ENCODE results near the gene MYD88. TPM values are rescaled to one million over a fixed set of nuclear protein-coding genes. Genes with fewer than 3 reads are reported as not detected.

MYD88 gene
- total and polyA plus RNA-seq, 9 of the 15 experiments (the other 6 are each of a cell fraction or from before 2014, with no cell fraction given): 3.2 to 47.3 (median 27.6) TPM

DNA sequence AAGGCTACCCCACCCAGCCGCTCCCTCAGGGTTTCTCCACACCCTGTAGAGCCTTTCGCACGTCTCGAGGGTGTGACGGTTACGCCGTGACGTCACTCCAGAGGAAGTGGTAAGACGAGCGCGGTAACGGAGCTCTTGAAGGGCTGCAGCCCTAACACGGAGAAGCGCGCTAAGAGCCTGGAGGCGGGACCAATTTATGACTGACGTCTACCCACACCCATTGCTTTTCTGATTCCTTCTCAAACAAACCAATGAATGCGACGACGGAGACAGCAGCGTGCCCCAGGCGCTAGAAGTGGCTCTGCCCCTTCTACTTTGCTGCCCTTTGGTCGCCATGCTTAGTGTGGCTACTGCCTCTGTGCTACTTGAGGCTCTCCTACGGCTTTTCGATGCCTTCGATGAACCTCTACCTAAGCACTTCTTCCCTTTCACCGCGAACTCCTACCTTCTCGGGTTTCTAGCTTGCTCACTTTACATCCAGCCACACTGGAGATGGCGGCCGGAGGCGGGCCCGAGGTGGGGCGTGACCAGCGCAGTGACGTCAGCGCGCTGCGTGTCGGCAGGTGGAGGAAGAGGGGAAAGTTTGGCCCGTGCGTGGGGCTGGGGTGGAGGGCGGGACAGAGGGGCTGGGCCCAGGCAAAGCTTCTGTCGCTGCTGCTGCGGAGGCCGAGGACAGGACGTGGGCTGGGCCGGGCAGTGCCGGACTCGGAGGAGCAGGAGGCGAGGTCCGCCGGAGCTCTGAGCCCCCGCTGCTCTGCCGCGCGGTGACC lies 26.7 kb downstream of the MYD88 start, which contains the start of gene OXSR1 (continued):
- TF ChIP-seq NFE2 (IDR thresholded peaks at IDR 0.05; ENCODE audit: low read depth) (no peak), KAT8 (IDR thresholded peaks at IDR 0.05; ENCODE audit: low read depth) (no peak), PHB2 (IDR thresholded peaks at IDR 0.05; ENCODE audit: low read depth) (no peak), ZC3H11A (IDR thresholded peaks at IDR 0.05; ENCODE audit: low read depth, low read length) (no peak; the same call in 1 of the 2 replicates), KHSRP (IDR thresholded peaks at IDR 0.05) (peak; percentile 99), HNRNPL (IDR thresholded peaks at IDR 0.05; ENCODE audit: low read depth, low read length) (no peak), HMG20A (CRISPR knock-in tag; conservative IDR thresholded peaks at IDR 0.05) (no peak)
- TF ChIP-seq, protein P1, sequence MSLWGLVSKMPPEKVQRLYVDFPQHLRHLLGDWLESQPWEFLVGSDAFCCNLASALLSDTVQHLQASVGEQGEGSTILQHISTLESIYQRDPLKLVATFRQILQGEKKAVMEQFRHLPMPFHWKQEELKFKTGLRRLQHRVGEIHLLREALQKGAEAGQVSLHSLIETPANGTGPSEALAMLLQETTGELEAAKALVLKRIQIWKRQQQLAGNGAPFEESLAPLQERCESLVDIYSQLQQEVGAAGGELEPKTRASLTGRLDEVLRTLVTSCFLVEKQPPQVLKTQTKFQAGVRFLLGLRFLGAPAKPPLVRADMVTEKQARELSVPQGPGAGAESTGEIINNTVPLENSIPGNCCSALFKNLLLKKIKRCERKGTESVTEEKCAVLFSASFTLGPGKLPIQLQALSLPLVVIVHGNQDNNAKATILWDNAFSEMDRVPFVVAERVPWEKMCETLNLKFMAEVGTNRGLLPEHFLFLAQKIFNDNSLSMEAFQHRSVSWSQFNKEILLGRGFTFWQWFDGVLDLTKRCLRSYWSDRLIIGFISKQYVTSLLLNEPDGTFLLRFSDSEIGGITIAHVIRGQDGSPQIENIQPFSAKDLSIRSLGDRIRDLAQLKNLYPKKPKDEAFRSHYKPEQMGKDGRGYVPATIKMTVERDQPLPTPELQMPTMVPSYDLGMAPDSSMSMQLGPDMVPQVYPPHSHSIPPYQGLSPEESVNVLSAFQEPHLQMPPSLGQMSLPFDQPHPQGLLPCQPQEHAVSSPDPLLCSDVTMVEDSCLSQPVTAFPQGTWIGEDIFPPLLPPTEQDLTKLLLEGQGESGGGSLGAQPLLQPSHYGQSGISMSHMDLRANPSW (CRISPR knock-in tag; IDR thresholded peaks at IDR 0.05): peak; percentile 92
- TF ChIP-seq, protein P2, sequence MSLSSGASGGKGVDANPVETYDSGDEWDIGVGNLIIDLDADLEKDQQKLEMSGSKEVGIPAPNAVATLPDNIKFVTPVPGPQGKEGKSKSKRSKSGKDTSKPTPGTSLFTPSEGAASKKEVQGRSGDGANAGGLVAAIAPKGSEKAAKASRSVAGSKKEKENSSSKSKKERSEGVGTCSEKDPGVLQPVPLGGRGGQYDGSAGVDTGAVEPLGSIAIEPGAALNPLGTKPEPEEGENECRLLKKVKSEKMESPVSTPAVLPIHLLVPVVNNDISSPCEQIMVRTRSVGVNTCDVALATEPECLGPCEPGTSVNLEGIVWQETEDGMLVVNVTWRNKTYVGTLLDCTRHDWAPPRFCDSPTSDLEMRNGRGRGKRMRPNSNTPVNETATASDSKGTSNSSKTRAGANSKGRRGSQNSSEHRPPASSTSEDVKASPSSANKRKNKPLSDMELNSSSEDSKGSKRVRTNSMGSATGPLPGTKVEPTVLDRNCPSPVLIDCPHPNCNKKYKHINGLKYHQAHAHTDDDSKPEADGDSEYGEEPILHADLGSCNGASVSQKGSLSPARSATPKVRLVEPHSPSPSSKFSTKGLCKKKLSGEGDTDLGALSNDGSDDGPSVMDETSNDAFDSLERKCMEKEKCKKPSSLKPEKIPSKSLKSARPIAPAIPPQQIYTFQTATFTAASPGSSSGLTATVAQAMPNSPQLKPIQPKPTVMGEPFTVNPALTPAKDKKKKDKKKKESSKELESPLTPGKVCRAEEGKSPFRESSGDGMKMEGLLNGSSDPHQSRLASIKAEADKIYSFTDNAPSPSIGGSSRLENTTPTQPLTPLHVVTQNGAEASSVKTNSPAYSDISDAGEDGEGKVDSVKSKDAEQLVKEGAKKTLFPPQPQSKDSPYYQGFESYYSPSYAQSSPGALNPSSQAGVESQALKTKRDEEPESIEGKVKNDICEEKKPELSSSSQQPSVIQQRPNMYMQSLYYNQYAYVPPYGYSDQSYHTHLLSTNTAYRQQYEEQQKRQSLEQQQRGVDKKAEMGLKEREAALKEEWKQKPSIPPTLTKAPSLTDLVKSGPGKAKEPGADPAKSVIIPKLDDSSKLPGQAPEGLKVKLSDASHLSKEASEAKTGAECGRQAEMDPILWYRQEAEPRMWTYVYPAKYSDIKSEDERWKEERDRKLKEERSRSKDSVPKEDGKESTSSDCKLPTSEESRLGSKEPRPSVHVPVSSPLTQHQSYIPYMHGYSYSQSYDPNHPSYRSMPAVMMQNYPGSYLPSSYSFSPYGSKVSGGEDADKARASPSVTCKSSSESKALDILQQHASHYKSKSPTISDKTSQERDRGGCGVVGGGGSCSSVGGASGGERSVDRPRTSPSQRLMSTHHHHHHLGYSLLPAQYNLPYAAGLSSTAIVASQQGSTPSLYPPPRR (CRISPR knock-in tag; IDR thresholded peaks at IDR 0.05; ENCODE audit: borderline replicate concordance): no peak
- TF ChIP-seq, protein P3, sequence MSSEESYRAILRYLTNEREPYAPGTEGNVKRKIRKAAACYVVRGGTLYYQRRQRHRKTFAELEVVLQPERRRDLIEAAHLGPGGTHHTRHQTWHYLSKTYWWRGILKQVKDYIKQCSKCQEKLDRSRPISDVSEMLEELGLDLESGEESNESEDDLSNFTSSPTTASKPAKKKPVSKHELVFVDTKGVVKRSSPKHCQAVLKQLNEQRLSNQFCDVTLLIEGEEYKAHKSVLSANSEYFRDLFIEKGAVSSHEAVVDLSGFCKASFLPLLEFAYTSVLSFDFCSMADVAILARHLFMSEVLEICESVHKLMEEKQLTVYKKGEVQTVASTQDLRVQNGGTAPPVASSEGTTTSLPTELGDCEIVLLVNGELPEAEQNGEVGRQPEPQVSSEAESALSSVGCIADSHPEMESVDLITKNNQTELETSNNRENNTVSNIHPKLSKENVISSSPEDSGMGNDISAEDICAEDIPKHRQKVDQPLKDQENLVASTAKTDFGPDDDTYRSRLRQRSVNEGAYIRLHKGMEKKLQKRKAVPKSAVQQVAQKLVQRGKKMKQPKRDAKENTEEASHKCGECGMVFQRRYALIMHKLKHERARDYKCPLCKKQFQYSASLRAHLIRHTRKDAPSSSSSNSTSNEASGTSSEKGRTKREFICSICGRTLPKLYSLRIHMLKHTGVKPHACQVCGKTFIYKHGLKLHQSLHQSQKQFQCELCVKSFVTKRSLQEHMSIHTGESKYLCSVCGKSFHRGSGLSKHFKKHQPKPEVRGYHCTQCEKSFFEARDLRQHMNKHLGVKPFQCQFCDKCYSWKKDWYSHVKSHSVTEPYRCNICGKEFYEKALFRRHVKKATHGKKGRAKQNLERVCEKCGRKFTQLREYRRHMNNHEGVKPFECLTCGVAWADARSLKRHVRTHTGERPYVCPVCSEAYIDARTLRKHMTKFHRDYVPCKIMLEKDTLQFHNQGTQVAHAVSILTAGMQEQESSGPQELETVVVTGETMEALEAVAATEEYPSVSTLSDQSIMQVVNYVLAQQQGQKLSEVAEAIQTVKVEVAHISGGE (CRISPR knock-in tag; IDR thresholded peaks at IDR 0.05): peak in 1 of 3 experiments; percentile 71; a peak in 2 of 6 replicates
